Measurements from ENCODE around the gene ATF4. TPM values are rescaled to one million over a fixed set of nuclear protein-coding genes. Genes with fewer than 3 reads are reported as not detected.

The ATF4 gene
- total and polyA plus RNA-seq, 2 of the 13 experiments (the other 11 are each of a cell fraction or from before 2014, with no cell fraction given): 486 to 1,297 TPM

GRCh38 chr22:39502789-39503409 lies 17.5 kb upstream of the ATF4 start (continued):
- TF ChIP-seq ZC3H4 (CRISPR knock-in tag; IDR thresholded peaks at IDR 0.05; ENCODE audit: borderline replicate concordance) (no peak), ZNF704 (CRISPR knock-in tag; IDR thresholded peaks at IDR 0.05; ENCODE audit: borderline replicate concordance) (no peak), ZSCAN31 (CRISPR knock-in tag; IDR thresholded peaks at IDR 0.05; ENCODE audit: low read depth) (no peak)

DNA sequence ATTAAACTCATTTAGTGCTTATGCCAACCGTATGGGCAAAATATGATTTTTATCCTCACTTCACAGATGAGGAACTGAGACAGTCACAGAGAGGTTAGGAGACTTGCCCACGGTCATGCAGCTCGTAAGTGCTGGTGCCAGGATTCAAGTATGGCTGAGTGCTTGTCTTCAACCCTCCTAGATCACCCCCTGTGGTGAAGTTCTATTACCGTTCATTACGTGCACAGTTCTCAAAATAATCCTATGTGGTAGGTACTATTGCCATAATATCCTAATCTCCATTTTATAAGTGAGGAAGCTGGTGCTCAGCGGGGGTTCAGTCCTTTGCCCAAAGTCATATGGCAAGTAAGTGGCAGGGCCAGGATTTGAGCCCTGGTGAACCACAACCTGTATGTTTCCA lies 16.7 kb upstream of the ATF4 start:
- intact Hi-C loops (cut with micrococcal nuclease; ENCODE audit: unreplicated experiment) (loop anchor here (2.0 kb wide), 1 partner anchor 17 kb away; the partner anchor contains the start of gene ATF4), in situ Hi-C loops (cut with HindIII; ENCODE audit: extremely low pct_ligation_motif_present, low pct_unique_long_range_greater_than_20kb) (no loop called here)
- peaks cover 62% of the 10 kb centered on the region for H3K4me1 ChIP-seq (ENCODE audit: insufficient read depth, low read length)
- 69% methylated on average over 6 of the region's 6 CpGs for WGBS (ENCODE audit: low lambda C conversion rate)
- no peak for FAIRE-seq
- H3K4me2 ChIP-seq (ENCODE audit: low read depth, low read length): peak overlapping the region; percentile 89
- H4K20me1 ChIP-seq (ENCODE audit: insufficient read depth, low read length): peaks cover 10% of the 10 kb centered on the region
- no peak overlapping the region for H2AFZ ChIP-seq (ENCODE audit: low read length)
- H3K79me2 ChIP-seq (ENCODE audit: insufficient read depth, low read length): peaks cover 58% of the 10 kb centered on the region
- POLR2A ChIA-PET: interaction anchor here (1.1 to 9.1 kb wide), 6 partner anchors 11 to 541 kb away, joined by 3 to 167 read pairs (median 28); partner anchors contain the start of genes ATF4 and RPS19BP1
- H3K4me3 ChIP-seq (replicated peaks in 1 of 3; ENCODE audit: insufficient read depth in 1 of 3, low read depth in 2 of 3, low read length in 3 of 3): peak overlapping the region; percentile 80 to 93 (median 91)
- CTCF ChIA-PET (ENCODE audit: low intra/inter-chr PET ratio, low total read pairs): no interaction called here
- H3K27ac ChIP-seq (ENCODE audit: extremely low read length, insufficient read depth, low read length): peak overlapping the region; percentile 94
- H3K27me3 ChIP-seq (ENCODE audit: control insufficient read depth in 1 of 2, insufficient read depth in 2 of 2, low read length in 2 of 2): no peaks in the 10 kb centered on the region
- TF ChIP-seq ZNF230 (CRISPR knock-in tag; IDR thresholded peaks at IDR 0.05) (no peak), ZNF589 (CRISPR knock-in tag; conservative IDR thresholded peaks at IDR 0.05) (0 out of 2 replicates have a peak, but pooled peaks have one; percentile 24)
- H3K36me3 ChIP-seq (replicated peaks in 1 of 2; ENCODE audit: control insufficient read depth in 1 of 2, insufficient read depth in 2 of 2, low read length in 2 of 2): peaks cover 13 to 45% of the 10 kb centered on the region in 2 experiments
- no peaks in the 10 kb centered on the region for H3K9me3 ChIP-seq (ENCODE audit: low read length)
- no peak for ATAC-seq
- no peak for DNase-seq (ENCODE audit: low spot score)
- peak overlapping the region; percentile 87 for H3K9ac ChIP-seq (ENCODE audit: insufficient read depth, low read depth, low read length)
- BruUV-seq (replicated peaks): no TSS peak

Data from HepG2 (cell line).